Large intestine (tissue), 3 donors: ENCODE results near the gene CDC37L1. TPM values are rescaled to one million over a fixed set of nuclear protein-coding genes. Genes with fewer than 3 reads are reported as not detected.
A peak's percentile ranks its signal among the peaks of the same experiment; 100 is the strongest.

Experiments
- DNase-seq, 2 donors: peaks; one replicate each; pipeline versions ENCODE4 v3.0.0 to v3.0.0-alpha.2; 2013
- H3K27ac ChIP-seq: one replicate; pipeline ENCODE4 v1.5.1; 2013; ENCODE audit warnings: low read length
- H3K27me3 ChIP-seq: 2 replicates; pipeline ENCODE4 v1.6.1; 2013; ENCODE audit warnings: low read length; ENCODE audit not compliant: control insufficient read depth, insufficient read depth
- H3K36me3 ChIP-seq: 2 replicates; pipeline ENCODE4 v1.6.1; 2013; ENCODE audit warnings: low read length; ENCODE audit not compliant: control insufficient read depth, insufficient read depth
- H3K4me1 ChIP-seq: one replicate; pipeline ENCODE4 v1.6.1; 2013; ENCODE audit warnings: low read length; ENCODE audit not compliant: control insufficient read depth, insufficient read depth
- H3K4me3 ChIP-seq: one replicate; pipeline ENCODE4 v1.5.1; 2013; ENCODE audit warnings: low read length
- H3K9me3 ChIP-seq: one replicate; pipeline ENCODE4 v1.6.1; 2013; ENCODE audit warnings: mild to moderate bottlenecking, low read depth, low read length, moderate library complexity; ENCODE audit not compliant: control insufficient read depth
- WGBS: methylation state at CpG from one replicate; pipeline ENCODE4 v1.1.5; 2013; ENCODE audit warnings: low lambda C conversion rate; ENCODE audit not compliant: insufficient coverage; 5-methylcytosine and 5-hydroxymethylcytosine counted together
- polyA plus RNA-seq: library from polyadenylated mRNA; unstranded; fragments of 120-200 nt; gene quantifications from one replicate; pipeline ENCODE4 v1.2.1, GENCODE V29; 2013

CDC37L1 gene
- polyA plus RNA-seq, 1 donor, result 16.4 TPM

DNA sequence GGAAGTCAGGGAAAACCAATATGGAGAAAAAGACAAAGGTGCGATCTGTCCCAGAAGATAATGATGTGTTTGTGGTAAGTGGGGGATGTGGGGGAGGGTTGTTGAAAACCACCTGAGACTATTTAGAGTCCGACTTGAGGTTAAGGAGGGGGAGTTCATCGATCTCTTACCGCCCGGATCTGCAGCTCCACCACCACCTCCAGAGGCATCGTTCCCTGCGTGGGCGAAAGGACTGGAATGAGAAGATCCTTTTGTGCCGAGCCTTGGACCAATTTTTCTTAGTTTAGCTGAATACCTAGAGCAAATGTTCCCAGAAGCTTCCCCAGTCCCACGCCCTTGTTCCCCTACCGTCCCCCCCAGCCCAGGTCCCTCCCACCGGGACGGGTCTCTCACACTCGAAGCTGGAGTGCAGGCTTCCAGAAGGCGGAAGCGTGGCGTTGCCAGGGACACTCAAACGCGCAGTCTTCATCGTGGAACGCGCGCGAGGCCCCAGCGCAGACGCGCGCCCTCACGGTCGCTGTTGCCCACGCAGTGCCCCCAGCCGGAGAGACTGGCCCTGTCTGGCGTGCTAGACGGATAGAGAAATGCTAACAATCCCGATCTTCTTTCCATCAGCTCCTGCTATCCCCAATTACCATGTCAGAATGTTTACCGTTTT is 13.2 kb upstream of the CDC37L1 start, which contains the start of gene SPATA6L:
Gene SPATA6L (minus strand): TSS at position 439 of the 658 bp plus-strand sequence. CDS start 230 bp downstream, at position 209.
- Histone ChIP-seq H3K4me1 (peaks cover 21% of the 10 kb centered on the region), H3K4me3 (peak within 1 kb of the TSS; percentile 79), H3K27ac (peak within 1 kb of the TSS; percentile 87), H3K36me3 (no peaks in the 10 kb centered on the region), H3K9me3 (no peaks in the 10 kb centered on the region), H3K27me3 (no peaks in the 10 kb centered on the region)
- peak; percentile 72 to 85 for DNase-seq
- 0% methylated on average over 1 of the region's 36 CpGs for WGBS

DNA sequence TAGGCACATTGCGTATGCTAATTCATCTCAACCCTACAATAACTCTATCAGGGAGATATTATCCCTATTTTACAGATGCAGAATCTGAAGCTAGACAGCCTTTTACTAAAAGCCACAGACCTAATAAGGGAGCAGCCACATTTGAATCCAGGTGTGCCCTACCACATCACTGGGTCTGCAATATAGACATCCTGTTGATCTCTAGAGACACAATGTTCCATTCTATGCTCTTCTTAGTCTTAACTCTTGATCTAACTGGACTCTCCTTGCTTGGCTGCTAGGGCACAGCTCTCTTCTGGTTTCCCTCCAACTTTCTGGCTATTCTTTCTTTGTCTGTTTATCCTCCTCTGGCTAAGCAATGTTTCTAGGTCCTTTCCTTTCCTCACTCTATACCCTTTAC is 11.7 kb upstream of the CDC37L1 start:
- Histone ChIP-seq H3K4me3 (no peak overlapping the region), H3K36me3 (no peaks in the 10 kb centered on the region), H3K4me1 (peaks cover 15% of the 10 kb centered on the region), H3K27me3 (no peaks in the 10 kb centered on the region), H3K27ac (no peak overlapping the region), H3K9me3 (no peaks in the 10 kb centered on the region)
- DNase-seq, result no peak
- no CpG with 5 or more reads among the region's 1 CpG for WGBS

DNA sequence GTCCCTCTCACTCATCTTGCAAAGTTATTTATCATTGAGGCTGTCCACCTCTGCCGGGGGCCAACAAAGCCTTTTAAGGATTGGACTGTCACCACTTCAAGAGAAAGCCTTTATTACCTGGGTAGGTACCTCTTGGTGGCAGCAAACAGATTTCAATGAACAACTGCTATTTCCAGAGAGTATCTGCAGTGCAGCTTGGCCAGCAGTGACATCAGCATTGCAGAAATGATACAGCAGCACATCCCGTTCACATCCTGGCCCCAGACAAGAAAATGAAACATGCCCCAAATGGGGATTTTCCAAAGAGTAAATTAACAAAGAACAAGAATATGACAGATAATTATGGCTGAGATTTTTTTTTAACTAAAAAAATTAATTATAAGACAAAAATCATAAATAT is 10.8 kb upstream of the CDC37L1 start:
- DNase-seq, result no peak
- no peaks in the 10 kb centered on the region for H3K27me3 ChIP-seq
- WGBS, result no CpG with 5 or more reads among the region's 2 CpGs
- no peak overlapping the region for H3K4me3 ChIP-seq
- no peak overlapping the region for H3K27ac ChIP-seq
- no peaks in the 10 kb centered on the region for H3K36me3 ChIP-seq
- no peaks in the 10 kb centered on the region for H3K9me3 ChIP-seq
- H3K4me1 ChIP-seq, result peaks cover 9% of the 10 kb centered on the region

DNA sequence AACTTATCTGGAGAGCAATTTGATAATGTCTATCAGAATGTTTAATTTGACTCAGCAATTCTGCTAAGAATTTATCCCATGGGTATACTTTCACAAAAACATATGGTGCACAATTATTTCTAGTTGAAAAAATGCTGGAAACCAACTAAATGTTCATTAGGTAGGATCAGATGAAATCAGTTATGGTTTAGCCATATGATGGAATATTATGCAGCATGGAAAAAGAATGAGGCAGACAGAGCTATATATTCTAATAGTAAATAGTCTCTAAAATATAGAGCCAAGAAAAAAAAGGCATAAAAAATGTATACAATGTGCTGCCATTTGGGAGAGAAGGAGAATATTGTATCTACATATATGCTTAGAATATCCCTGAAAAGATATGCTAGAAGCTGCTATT is 9.5 kb upstream of the CDC37L1 start:
- no peaks in the 10 kb centered on the region for H3K36me3 ChIP-seq
- no peaks in the 10 kb centered on the region for H3K27me3 ChIP-seq
- no peaks in the 10 kb centered on the region for H3K4me1 ChIP-seq
- no peak for DNase-seq
- H3K9me3 ChIP-seq, result no peaks in the 10 kb centered on the region
- no peak overlapping the region for H3K4me3 ChIP-seq
- H3K27ac ChIP-seq, result no peak overlapping the region

DNA sequence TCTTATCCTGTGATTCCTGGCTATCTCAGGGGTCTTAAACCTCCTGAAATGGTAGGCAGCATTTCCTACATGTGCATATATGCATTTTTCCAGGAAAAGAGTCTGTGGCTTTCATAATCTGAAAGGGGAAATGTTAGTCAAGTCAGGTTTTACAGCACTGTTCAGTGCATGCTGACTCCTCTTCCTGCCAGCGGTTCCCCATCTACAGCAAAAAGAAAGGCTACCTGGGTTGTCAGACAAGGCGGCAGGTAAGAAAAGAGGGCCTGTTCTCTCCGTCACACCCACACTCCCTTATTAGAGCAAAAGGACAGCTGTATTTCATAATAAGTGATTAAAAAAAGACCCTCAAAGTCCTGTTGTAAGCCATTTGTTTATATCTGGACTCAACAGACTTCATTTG is 8.8 kb upstream of the CDC37L1 start:
- no CpG with 5 or more reads among the region's 3 CpGs for WGBS
- no peaks in the 10 kb centered on the region for H3K4me1 ChIP-seq
- no peaks in the 10 kb centered on the region for H3K36me3 ChIP-seq
- DNase-seq, result no peak
- H3K27me3 ChIP-seq, result no peaks in the 10 kb centered on the region
- no peak overlapping the region for H3K27ac ChIP-seq
- H3K4me3 ChIP-seq, result no peak overlapping the region
- no peaks in the 10 kb centered on the region for H3K9me3 ChIP-seq

DNA sequence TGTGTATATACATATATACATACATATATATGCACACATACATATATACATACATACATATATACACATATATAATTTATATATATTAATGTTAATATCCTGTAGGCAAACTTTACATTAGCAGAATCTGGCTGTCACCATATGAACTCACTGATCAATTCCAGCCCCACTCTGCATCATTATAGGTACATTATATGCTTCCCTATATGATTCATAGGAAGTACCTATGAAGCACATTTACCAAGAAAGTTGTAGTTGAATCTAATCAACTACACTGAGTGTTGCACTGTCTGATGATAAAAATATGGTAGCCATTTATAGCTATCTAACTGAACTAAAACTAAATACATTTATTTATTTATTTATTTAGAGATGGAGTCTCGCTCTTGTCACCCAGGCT is 7.6 kb upstream of the CDC37L1 start:
- Histone ChIP-seq H3K27ac (no peak overlapping the region), H3K4me3 (no peak overlapping the region), H3K36me3 (no peaks in the 10 kb centered on the region), H3K27me3 (no peaks in the 10 kb centered on the region), H3K4me1 (no peaks in the 10 kb centered on the region), H3K9me3 (no peaks in the 10 kb centered on the region)
- WGBS, result no CpG with 5 or more reads among the region's 1 CpG
- DNase-seq, result no peak

DNA sequence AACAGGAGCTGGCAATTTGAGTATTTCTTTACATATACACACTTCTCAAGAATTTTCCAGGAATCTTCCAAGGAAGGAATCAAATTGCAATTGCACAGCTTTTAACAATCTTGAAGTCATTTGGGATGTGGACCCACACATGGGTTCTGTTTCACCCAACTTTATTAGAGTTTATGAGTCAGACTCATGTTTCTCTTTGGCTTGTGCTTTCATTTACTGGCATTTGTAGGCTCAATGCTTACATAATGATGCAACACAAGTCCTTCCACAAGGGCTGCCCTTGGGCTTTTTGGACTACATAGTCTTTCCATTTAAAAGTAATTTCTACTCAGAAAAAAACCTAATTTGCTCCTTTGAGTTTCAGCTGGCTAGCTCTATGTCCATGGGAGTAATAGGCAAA is 4.6 kb upstream of the CDC37L1 start:
- H3K27me3 ChIP-seq, result no peaks in the 10 kb centered on the region
- H3K4me3 ChIP-seq, result no peak overlapping the region
- no peak for DNase-seq
- H3K36me3 ChIP-seq, result no peaks in the 10 kb centered on the region
- H3K27ac ChIP-seq, result no peak overlapping the region
- H3K4me1 ChIP-seq, result peaks cover 10% of the 10 kb centered on the region
- H3K9me3 ChIP-seq, result peaks cover 3% of the 10 kb centered on the region

DNA sequence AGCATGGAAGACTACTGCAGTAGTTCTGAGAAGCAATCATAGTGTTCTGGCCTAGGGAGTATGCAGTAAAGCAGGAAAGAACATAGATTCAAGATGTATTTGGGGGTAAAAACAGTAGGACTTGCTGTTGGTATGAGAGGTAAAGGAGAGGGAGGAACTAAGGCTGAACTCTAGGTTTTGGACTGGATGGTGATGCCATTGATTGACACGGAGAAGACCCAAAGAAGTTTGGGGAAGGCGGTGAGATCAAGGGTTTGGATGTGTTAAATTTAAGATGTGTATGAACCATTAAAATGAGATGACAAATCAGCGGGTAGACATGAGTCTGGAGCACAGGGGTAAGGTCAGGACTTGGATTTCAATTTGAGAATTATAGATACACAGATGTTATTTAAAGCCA is 2.0 kb upstream of the CDC37L1 start:
- peaks cover 3% of the 10 kb centered on the region for H3K9me3 ChIP-seq
- no peaks in the 10 kb centered on the region for H3K27me3 ChIP-seq
- H3K27ac ChIP-seq, result peak overlapping the region; percentile 98
- peaks cover 14% of the 10 kb centered on the region for H3K4me1 ChIP-seq
- H3K36me3 ChIP-seq, result no peaks in the 10 kb centered on the region
- DNase-seq, result peak in 1 of 2 donors; percentile 17
- WGBS, result 100% methylated on average over 2 of the region's 3 CpGs
- H3K4me3 ChIP-seq, result no peak overlapping the region

DNA sequence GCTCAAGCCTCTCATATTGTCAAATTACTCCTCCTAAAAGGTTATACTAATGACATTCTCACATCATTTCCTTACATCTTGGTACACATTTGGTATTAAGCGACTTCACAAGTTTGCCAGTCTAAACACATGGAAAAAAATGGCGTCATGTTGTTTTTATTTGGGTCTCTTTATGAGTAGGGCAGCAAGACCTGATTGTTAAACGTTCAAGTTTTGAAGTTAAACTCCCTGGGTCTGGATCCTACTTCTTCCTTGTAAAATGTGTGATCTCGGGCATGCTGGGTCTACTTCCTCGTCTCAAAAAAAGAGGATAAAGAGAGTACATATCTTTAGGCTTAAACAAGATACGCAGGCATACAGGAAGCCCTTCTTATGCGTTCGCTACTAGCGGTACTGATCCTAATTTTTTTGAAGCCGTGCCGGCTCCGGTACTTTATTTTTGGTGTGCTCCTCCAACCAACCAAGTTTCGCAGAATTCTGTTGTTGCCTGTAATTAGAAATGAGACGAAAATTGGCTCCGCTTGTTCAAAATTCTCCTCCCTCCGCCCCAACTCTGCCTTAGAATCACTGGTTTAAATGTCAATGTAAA is 596 bp upstream of the CDC37L1 start:
- 0% methylated on average over 4 of the region's 16 CpGs for WGBS
- Histone ChIP-seq H3K27me3 (no peaks in the 10 kb centered on the region), H3K4me1 (peaks cover 14% of the 10 kb centered on the region), H3K36me3 (no peaks in the 10 kb centered on the region), H3K27ac (peak overlapping the region; percentile 98), H3K4me3 (peak overlapping the region; percentile 99), H3K9me3 (peaks cover 3% of the 10 kb centered on the region)
- peak in 1 of 2 donors; percentile 77 for DNase-seq

DNA sequence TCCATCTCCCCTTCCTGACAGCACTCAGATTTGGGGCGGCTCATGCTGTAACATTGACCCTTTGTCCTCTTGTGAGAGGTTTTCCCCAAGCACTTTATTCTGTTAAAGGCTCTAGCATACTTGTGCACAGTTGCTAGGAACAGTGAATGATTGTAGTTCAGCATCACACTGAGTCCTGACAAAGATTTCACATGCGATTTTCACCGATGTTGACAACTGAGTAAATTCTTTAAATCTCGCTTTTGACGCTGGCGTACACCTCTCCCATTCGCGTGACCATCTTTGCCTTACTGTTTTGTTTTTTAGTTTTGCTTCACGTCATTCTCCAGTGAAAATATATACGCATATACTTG is 780 bp downstream of the CDC37L1 start:
- H3K4me3 ChIP-seq, result peak overlapping the region; percentile 99
- peaks cover 14% of the 10 kb centered on the region for H3K4me1 ChIP-seq
- H3K9me3 ChIP-seq, result peaks cover 3% of the 10 kb centered on the region
- peaks cover 4% of the 10 kb centered on the region for H3K36me3 ChIP-seq
- no peak for DNase-seq
- no peaks in the 10 kb centered on the region for H3K27me3 ChIP-seq
- 0% methylated on average over 3 of the region's 10 CpGs for WGBS
- H3K27ac ChIP-seq, result peak overlapping the region; percentile 98

DNA sequence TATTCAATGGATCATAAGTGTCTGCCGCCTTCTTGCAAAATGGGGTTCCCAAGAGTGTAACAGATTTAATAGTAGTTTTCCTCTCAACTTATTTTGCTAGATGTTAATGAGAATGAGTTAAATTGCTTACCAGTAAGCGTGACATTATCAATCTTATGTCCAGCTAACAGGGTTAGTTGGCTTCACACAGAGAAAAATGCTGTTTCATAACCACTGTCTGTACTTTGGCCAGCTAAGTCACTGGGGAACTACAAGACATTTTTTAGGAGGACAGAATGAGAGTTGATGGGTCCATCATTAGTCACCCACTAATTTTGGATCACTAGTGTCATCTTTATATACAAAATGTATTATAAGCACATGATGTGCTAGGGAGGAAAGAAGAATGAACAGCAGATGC is 1.4 kb downstream of the CDC37L1 start:
- Histone ChIP-seq H3K4me3 (peak overlapping the region; percentile 99), H3K36me3 (peaks cover 9% of the 10 kb centered on the region), H3K9me3 (peaks cover 3% of the 10 kb centered on the region), H3K4me1 (peaks cover 14% of the 10 kb centered on the region), H3K27me3 (no peaks in the 10 kb centered on the region), H3K27ac (peak overlapping the region; percentile 98)
- DNase-seq, result peak; percentile 31 to 62
- no CpG with 5 or more reads among the region's 2 CpGs for WGBS
